Tracheal epithelial cell (primary cell): ENCODE results near the gene ANKRD35. TPM values are rescaled to one million over a fixed set of nuclear protein-coding genes. Genes with fewer than 3 reads are reported as not detected.

Experiments
- total RNA-seq: library from RNA; depleted of rRNA; stranded (reverse); fragments of >200 nt; gene quantifications from 2 replicates; pipeline ENCODE4 v1.2.1, GENCODE V29; 2014

ANKRD35 gene
- total RNA-seq: 0.24 and 2.6 TPM in 2 replicates

GRCh38 chr1:145885738-145886287 is at the start of gene ANKRD35:
Gene ANKRD35 (minus strand): TSS chr1:145885866. CDS start chr1:145885758, 108 bp downstream.

GRCh38 chr1:145927063-145927886 is 41.6 kb upstream of the ANKRD35 start, which contains the start of gene RBM8A:
Gene RBM8A (minus strand): TSS chr1:145927484. CDS start chr1:145927426, 58 bp downstream.

GRCh38 chr1:145918144-145918991 is 32.7 kb upstream of the ANKRD35 start, which contains the start of gene PEX11B:
Gene PEX11B (minus strand): TSS chr1:145918717. CDS start chr1:145918688, 29 bp downstream.

GRCh38 chr1:145858901-145859490 is 26.7 kb downstream of the ANKRD35 start, which contains the start of gene PIAS3:
Gene PIAS3 (minus strand): TSS chr1:145859081. CDS start chr1:145858990, 91 bp downstream.

GRCh38 chr1:145845514-145846161 is 40.0 kb downstream of the ANKRD35 start, which contains the start of gene NUDT17:
Gene NUDT17 (plus strand): TSS chr1:145845630. CDS start chr1:145845641, 11 bp downstream.

GRCh38 chr1:145823565-145824498 is 61.8 kb downstream of the ANKRD35 start, which contains the start of the genes POLR3C and RNF115:
Gene POLR3C (plus strand): TSS chr1:145824200. CDS start chr1:145825777, 1,577 bp downstream.
Gene RNF115 (minus strand): TSS chr1:145824095. CDS start chr1:145823873, 222 bp downstream.

Other genes with a start within 250 kb of the ANKRD35 start
- under 0.01 and 10.4 TPM in 2 replicates for gene PDZK1, start 178.5 kb downstream of the ANKRD35 start, total RNA-seq
- gene CD160, start 166.4 kb downstream of the ANKRD35 start, total RNA-seq: under 0.01 TPM in 1 of 2 replicates, not detected in the other
- gene RNF115, start 61.8 kb downstream of the ANKRD35 start, total RNA-seq: 7.9 and 9.9 TPM in 2 replicates
- gene POLR3C, start 61.7 kb downstream of the ANKRD35 start, total RNA-seq: 23.7 and 33.7 TPM in 2 replicates
- gene NUDT17, start 40.2 kb downstream of the ANKRD35 start, total RNA-seq: 2.7 and 3.2 TPM in 2 replicates
- 4.8 and 10.0 TPM in 2 replicates for gene PIAS3, start 26.8 kb downstream of the ANKRD35 start, total RNA-seq
- 0.24 and 0.64 TPM in 2 replicates for gene ITGA10, start 24.2 kb upstream of the ANKRD35 start, total RNA-seq
- 22.9 and 27.5 TPM in 2 replicates for gene PEX11B, start 32.9 kb upstream of the ANKRD35 start, total RNA-seq
- 84.2 and 170 TPM in 2 replicates for gene RBM8A, start 41.6 kb upstream of the ANKRD35 start, total RNA-seq
- gene LIX1L, start 72.2 kb upstream of the ANKRD35 start, total RNA-seq: 4.8 and 5.8 TPM in 2 replicates
- 1.1 TPM in 1 of 2 replicates, not detected in the other for gene ANKRD34A, start 78.7 kb upstream of the ANKRD35 start, total RNA-seq
- gene POLR3GL, start 78.8 kb upstream of the ANKRD35 start, total RNA-seq: 5.1 and 6.3 TPM in 2 replicates
- gene TXNIP, start 110.7 kb upstream of the ANKRD35 start, total RNA-seq: 38.2 and 63.6 TPM in 2 replicates
- not detected in 2 replicates for gene HJV, start 135.9 kb upstream of the ANKRD35 start, total RNA-seq